MV-4-11 (cell line): ENCODE data around the gene FKRP.
A peak's percentile ranks its signal among the peaks of the same experiment; 100 is the strongest.
"Not testable (repeated sequence)": the region's sequence is repeated elsewhere in the genome, so short reads cannot be mapped to it uniquely, and the experiment has no call there.

ENCODE experiments used
- DNase-seq: peaks from one replicate; lab custom pipeline; 2025; lab: John Stamatoyannopoulos, UW

FKRP gene

DNA sequence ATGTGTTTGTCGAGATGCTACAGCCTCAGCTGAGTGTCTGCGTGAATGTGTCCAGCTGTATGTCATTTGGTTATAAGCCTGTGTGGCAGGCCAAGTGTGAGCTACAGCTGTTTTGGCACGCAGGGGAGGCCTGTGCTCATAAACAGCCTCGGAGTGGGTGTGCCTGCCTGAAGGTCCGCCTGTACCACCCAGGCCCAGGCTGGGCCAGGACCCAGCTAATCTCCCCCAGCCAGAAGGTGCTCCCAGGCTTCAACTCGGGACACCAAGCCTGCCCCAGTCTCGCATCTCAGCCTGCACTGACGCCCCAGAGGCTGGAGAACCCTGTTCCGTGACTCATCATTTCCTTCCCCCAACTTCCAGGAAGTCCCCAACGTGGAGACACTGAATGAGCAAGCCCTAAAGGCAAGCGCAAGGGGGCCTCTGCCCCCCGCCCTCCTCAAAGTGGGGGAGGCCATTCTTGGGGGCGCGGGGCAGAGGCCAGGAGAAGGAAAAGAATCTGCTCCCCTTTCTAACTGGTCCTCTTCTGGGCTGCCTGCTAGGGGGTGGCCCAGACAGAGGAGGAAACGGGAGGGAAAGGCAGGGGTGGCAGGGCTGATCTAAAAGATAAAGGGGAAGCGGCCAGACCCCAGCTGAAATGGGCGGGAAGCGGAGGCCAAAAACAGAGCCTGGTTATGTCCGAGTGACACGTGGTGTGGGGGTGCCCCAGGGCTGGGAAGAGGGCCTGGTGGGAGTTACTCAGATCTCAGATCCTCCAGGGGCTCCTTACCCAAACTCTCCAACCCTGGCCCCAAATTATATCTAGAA lies 40.6 kb downstream of the FKRP start:
- DNase-seq = peak; percentile 95

DNA sequence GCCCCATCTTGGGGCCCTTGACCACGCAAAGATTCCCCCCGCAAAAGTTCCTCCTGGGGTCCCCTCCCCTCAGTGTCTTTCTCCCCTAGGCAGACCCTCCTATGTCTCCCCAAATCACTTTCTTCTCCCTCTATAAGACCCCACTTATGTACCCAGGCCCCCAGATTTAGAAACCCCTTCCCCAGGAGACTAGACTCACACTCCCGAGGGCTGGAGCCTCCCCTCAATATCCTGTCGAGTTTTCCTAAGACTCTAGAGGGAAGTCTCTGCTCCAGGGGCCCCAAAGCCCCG lies 41.1 kb downstream of the FKRP start:
- DNase-seq = peak; percentile 64

DNA sequence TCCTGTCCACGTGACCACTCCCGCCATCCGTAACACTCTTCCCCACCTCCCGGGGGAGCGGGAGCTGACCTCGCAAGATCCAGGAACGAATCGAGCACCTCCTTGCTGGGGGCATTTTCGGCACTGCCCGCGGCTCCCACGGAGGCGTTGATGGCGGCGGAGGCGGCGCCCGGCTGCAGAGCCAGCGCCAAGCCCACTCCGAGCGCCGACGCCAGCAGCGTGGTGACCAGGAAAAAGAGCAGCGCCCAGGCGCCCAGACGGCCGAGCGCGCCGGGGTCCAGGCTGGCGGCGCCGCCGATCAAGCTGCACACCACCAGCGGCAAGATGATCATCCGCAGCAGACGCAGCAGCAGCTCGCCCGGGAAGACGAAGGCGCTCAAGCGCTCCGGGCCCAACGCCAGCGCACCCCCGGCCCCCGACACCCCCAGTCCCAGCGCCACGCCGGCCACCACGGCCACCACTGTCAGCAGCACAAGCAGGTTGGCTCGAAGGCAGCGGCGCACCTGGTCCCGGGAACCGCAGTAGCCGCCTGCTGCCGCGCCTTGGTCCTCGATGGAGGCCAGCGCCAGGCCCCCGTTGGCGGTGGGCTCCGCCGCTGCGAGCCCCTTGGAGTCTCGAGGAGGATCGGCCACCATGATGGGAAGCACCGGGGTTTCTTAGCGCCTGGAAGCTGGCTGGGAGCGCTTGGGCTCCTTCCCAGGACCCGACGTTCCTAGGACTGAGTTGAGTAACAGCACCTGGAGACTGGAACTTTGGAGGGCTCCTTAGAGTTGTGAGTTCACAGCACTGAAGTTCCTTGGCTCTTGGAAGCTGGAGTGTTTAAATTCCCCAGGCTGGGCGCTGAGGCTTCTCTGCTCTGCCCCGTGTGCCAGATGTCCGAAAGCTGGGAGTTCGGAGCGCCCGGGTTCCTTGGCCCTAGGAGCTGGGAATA lies 41.7 kb downstream of the FKRP start:
- no peak for DNase-seq

DNA sequence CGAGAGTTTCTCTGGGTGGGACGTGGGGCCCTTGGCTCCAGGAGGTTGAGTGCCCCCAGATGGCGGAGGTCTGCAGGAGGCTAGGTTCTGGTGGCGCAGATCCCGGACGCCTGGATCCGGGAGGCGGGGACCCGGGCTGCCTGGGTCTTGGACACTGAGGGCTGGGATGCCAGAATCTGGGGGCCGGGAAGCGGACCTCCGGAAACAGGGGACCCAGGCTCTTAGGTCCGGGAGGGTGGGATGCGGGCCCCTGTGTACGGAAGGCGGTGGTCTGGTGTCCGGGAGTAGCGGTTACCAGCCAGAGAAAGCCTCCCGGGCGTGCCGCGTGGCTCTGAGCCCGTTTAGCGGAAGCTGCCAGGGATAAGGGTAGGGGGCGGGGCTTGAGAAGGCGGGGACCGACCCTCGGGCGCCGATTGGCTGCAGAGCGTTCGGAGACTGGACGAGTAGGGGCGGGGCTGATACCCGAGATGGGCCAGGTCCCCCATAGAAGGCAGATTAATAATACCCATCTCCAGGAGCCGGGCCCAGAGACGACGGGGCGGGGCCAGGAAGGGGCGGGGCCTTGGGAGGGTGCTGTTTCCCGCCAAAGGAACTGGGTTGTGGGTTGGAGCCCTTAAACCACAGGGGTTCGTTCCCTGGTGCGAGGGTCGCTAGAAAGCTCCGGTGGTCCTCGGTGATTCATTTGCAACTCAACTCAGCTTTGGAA lies 42.6 kb downstream of the FKRP start, which contains the start of gene SLC1A5:
Gene SLC1A5, minus strand, starts transcription at position 333 of the 706 bp plus-strand sequence. CDS start 629 bp downstream, outside the sequence.
- peak; percentile 99 for DNase-seq

DNA sequence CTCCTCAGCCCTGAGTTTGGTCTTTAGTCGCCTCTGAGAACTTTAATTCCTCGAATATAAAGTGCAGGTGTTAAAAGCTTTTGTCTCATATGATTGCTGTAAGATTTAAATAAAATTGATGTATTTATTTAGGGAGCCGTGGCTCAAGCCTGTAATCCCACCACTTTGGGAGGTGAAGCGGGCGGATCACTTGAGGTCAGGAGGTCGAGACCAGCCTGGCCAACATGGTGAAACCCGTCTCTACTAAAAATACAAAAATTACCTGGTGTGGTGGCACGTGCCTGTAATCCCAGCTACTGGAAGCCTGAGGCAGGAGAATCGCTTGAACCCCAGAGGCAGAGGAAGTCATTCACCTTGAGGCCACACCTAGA lies 43.1 kb downstream of the FKRP start:
- DNase-seq = no peak

DNA sequence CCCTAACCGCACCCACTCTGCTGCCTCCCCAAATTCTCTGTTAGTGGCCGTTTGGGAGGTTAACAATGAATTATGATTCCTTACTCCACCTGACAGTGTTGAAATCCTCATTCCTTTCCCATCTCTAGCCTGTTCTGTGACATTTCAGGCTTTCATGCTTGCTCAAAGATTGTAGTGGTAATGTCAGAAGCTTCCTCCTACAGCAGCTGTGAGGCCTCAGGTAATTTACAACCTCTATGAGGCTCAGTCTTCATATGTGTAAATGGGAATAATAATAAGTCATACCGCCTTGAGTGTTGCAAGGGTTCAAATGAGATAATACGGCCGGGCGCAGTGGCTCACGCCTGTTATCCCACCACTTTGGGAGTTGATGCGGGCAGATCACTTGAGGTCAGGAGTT lies 43.5 kb downstream of the FKRP start:
- no peak for DNase-seq

DNA sequence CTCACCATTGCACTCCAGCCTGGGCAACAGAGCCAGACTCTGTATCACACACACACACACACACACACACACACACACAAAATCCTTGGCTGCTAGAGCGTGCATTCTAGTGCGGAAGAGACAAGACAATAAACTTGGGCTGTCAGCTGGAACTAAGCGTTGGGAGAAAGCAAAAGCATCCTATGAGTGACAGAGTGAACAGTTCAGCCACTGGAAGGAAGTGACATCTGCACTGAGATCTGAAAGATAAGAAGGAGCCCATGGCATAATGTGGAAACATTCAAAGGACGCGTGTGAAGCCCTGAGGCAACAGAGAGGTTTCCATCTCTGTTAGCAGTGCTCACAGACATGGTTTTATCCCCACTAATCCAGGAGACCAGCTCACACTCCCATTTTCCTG lies 46.1 kb downstream of the FKRP start:
- DNase-seq = peak; percentile 47

DNA sequence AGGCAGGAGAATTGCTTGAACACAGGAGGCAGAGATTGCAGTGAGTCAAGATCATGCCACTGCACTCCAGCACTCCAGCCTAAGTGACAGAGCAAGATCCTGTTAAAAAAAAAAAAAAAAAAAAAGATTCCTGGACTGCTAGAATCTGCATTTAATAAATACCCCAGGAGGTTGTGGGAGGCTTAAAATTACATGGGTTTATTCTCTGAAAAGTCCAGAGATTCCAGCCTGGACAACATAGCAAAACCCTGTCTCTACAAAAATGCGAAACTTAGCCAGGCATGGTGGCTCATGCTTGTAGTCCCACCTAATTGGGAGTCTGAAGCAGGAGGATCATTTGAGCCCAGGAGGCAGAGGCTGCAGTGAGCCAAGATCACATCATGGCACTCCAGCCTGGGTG lies 52.0 kb downstream of the FKRP start:
- DNase-seq = no peak

DNA sequence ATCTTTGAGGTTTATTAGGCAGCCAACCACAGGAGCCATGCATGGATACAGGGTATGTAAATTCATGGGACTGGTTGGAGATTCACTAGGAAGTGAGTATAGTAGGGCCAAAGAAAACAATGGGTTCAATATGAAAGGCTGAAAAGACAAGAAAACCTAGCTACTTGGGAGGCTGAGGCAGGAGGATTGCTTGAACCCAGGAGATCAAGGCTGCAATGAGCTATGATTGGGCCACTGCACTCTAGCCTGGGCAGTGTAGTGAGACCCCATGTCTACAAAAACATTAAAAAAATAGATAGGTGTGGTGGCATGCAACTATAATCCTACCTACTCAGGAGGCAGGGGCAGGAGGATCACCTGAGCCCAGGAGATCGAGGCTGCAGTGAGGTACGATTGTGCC lies 52.9 kb downstream of the FKRP start:
- DNase-seq = no peak

DNA sequence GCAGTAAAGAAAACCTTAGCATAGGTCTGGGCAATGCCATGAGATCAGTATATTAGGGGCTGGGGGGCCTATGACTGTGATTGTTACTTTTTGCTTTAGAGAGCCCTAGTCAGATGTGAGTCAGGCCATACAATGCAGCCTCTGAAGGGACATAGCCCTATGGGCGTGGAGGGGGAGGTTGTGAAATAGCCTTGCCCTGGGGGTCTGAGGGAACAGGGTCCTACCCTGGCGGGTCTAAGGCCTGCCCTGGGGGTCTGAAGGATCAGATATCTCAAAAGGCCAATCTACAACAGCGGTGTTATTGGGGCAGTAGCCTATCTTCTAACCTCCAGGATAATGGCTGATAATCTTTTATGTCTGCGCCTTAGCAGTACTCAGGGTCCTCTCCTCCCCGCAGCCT lies 56.3 kb downstream of the FKRP start:
- no peak for DNase-seq

DNA sequence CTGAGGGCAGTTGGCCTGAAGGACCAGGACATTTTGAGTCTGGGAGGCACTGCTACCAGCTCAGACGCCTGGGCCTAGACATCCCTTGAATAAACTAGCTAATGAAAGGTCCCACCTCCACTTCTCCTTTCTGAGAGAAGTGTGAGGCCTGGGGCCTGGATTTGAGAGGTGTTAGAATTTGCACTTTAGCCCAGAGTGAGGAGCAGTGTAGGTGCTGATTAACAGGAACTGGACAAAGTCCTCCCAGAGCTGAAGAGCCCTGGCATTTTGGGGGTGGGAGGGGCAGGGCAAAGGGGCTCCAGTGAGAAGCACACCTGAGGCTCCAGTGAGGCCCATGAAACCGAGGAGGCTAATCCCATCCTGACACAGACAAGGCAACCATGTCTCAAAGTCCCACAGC lies 57.7 kb downstream of the FKRP start:
- no peak for DNase-seq

DNA sequence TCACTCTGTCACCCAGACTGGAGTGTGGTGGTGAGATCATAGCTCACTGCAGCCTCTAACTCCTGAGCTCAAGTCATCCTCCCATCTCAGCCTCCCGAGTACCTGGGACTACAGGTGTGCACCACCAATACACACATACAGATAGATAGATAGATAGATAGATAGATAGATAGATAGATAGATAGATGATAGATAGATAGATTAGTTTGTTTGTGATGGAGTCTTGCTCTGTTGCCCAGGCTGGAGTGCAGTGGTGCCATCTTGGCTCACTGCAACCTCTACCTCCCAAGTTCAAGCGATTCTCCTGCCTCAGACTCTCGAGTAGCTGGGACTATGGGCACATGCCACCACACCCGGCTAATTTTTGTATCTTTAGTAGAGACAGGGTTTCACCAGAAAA lies 58.6 kb downstream of the FKRP start:
- DNase-seq = not testable (repeated sequence)

DNA sequence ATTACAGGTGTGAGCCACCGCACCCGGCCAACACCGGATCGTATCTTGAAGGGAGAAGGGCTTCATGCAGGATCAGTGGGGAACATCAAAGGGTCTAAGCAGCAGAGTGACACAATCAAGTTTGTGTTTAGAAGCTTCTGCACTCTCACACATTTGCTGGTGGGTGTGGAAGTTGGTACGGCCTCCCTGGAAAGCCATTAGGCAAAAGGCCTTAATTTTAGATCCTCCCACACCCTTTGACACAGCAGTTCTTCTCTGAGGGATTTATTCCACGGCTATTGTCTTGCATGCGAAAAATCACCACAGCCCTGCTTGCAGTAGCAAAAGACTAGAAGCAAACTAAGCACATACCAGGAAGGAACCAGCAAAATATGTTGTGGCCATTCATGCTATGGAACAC lies 60.8 kb downstream of the FKRP start:
- DNase-seq = peak; percentile 14
